Activated T-cell treated with anti-CD3 and anti-CD28 coated beads for 24 hours (primary cell): Measurements from ENCODE around the gene PCGF2.

Source experiments
- DNase-seq: peaks from one replicate; pipeline ENCODE4 v3.0.0-alpha.2; 2020; ENCODE audit warnings: low read depth

The PCGF2 gene

GRCh38 chr17:38751144-38751807 lies 3.1 kb upstream of the PCGF2 start:
- no peak for DNase-seq

GRCh38 chr17:38750312-38751121 lies 2.4 kb upstream of the PCGF2 start:
- no peak for DNase-seq

GRCh38 chr17:38750044-38750311 lies 1.8 kb upstream of the PCGF2 start:
- DNase-seq = no peak

- no peak for DNase-seq
These were observed 1.3 kb upstream of the PCGF2 start for GRCh38 chr17:38749223-38750043.

- DNase-seq = no peak
These were observed 721 bp upstream of the PCGF2 start for GRCh38 chr17:38748892-38749222.

- DNase-seq = no peak
These were observed 530 bp downstream of the PCGF2 start for GRCh38 chr17:38747463-38748148.

GRCh38 chr17:38746849-38747462 lies 1.2 kb downstream of the PCGF2 start:
- no peak for DNase-seq

GRCh38 chr17:38746004-38746848 lies 1.9 kb downstream of the PCGF2 start:
- no peak for DNase-seq

GRCh38 chr17:38745545-38745944 lies 2.6 kb downstream of the PCGF2 start:
- DNase-seq = no peak

- DNase-seq = no peak
These were observed 4.5 kb downstream of the PCGF2 start for GRCh38 chr17:38743556-38744171.

- DNase-seq = no peak
These were observed 5.5 kb downstream of the PCGF2 start for GRCh38 chr17:38742411-38743308.

GRCh38 chr17:38741921-38742410 lies 6.2 kb downstream of the PCGF2 start:
- no peak for DNase-seq

- no peak for DNase-seq
These were observed 6.7 kb downstream of the PCGF2 start for GRCh38 chr17:38741461-38741860.

- no peak for DNase-seq
These were observed 7.3 kb downstream of the PCGF2 start for GRCh38 chr17:38740806-38741205.

GRCh38 chr17:38740044-38740443 lies 8.1 kb downstream of the PCGF2 start:
- DNase-seq = no peak

GRCh38 chr17:38739305-38739704 lies 8.8 kb downstream of the PCGF2 start:
- DNase-seq = no peak

- no peak for DNase-seq
These were observed 9.4 kb downstream of the PCGF2 start for GRCh38 chr17:38738686-38739085.

- DNase-seq = no peak
These were observed 10.0 kb downstream of the PCGF2 start for GRCh38 chr17:38738007-38738662.
